ENCODE data around the gene PDAP1. TPM values are rescaled to one million over a fixed set of nuclear protein-coding genes. Genes with fewer than 3 reads are reported as not detected.

The PDAP1 gene
- total and polyA plus RNA-seq, 2 experiments from 2014 or later, result 93.1 to 134 TPM

DNA sequence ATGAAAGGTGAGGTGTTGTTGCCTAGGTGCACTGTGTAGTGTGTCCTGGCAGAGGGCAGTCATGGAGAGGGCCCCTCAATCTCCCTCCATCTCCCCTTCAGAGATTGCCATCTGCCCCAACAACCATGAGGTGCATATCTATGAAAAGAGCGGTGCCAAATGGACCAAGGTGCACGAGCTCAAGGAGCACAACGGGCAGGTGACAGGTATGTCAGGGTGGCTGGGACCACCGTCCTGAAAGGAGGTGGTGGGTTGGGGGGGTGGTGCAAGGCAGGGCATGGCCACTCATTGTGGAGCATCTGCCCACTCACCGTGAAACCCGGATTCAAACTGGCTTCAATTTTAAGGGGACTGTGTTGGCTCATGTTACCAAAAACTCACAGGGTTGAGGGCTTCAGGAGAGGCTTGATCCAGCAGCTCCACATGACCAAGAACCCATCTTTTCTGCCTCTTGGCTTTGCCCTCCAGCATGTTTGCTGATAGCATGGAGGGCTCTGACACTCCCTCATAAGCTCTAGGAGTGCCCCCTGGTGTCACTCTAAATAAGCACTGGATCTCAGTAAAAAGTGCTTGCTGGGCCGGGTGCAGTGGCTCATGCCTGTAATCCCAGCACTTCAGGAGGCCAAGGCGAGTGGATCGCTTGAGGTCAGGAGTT lies 21.7 kb downstream of the PDAP1 start:
- H3K79me2 ChIP-seq (replicated peaks; ENCODE audit: insufficient read depth), result 0 out of 2 replicates have a peak, but pooled peaks cover 5% of the 10 kb centered on the region
- no peak overlapping the region for H2AFZ ChIP-seq
- no peaks in the 10 kb centered on the region for H3K36me3 ChIP-seq (ENCODE audit: insufficient read depth)
- DNase-seq (ENCODE audit: low spot score) (peak; percentile 64), ATAC-seq (peak; percentile 69)
- Mint-ChIP-seq H3K4me1 (no peaks in the 10 kb centered on the region; the same call in 2 of the 3 replicates), H3K36me3 (ENCODE audit: low read depth) (peaks cover 25% of the 10 kb centered on the region), H3K9me3 (no peaks in the 10 kb centered on the region), H3K4me3 (no peak overlapping the region), H3K27me3 (ENCODE audit: insufficient read depth, low read depth, poor library complexity) (peaks cover 8% of the 10 kb centered on the region), H3K27ac (no peak overlapping the region)
- no peaks in the 10 kb centered on the region for H3K27me3 ChIP-seq (ENCODE audit: insufficient read depth)
- H3K4me2 ChIP-seq, result no peak overlapping the region
- H3K4me3 ChIP-seq, result no peak overlapping the region
- H4K20me1 ChIP-seq (replicated peaks; ENCODE audit: insufficient read depth), result peaks cover 4% of the 10 kb centered on the region; the same call in 1 of the 2 replicates
- no peaks in the 10 kb centered on the region for H3K4me1 ChIP-seq (ENCODE audit: insufficient read depth)
- TF ChIP-seq, protein P1, sequence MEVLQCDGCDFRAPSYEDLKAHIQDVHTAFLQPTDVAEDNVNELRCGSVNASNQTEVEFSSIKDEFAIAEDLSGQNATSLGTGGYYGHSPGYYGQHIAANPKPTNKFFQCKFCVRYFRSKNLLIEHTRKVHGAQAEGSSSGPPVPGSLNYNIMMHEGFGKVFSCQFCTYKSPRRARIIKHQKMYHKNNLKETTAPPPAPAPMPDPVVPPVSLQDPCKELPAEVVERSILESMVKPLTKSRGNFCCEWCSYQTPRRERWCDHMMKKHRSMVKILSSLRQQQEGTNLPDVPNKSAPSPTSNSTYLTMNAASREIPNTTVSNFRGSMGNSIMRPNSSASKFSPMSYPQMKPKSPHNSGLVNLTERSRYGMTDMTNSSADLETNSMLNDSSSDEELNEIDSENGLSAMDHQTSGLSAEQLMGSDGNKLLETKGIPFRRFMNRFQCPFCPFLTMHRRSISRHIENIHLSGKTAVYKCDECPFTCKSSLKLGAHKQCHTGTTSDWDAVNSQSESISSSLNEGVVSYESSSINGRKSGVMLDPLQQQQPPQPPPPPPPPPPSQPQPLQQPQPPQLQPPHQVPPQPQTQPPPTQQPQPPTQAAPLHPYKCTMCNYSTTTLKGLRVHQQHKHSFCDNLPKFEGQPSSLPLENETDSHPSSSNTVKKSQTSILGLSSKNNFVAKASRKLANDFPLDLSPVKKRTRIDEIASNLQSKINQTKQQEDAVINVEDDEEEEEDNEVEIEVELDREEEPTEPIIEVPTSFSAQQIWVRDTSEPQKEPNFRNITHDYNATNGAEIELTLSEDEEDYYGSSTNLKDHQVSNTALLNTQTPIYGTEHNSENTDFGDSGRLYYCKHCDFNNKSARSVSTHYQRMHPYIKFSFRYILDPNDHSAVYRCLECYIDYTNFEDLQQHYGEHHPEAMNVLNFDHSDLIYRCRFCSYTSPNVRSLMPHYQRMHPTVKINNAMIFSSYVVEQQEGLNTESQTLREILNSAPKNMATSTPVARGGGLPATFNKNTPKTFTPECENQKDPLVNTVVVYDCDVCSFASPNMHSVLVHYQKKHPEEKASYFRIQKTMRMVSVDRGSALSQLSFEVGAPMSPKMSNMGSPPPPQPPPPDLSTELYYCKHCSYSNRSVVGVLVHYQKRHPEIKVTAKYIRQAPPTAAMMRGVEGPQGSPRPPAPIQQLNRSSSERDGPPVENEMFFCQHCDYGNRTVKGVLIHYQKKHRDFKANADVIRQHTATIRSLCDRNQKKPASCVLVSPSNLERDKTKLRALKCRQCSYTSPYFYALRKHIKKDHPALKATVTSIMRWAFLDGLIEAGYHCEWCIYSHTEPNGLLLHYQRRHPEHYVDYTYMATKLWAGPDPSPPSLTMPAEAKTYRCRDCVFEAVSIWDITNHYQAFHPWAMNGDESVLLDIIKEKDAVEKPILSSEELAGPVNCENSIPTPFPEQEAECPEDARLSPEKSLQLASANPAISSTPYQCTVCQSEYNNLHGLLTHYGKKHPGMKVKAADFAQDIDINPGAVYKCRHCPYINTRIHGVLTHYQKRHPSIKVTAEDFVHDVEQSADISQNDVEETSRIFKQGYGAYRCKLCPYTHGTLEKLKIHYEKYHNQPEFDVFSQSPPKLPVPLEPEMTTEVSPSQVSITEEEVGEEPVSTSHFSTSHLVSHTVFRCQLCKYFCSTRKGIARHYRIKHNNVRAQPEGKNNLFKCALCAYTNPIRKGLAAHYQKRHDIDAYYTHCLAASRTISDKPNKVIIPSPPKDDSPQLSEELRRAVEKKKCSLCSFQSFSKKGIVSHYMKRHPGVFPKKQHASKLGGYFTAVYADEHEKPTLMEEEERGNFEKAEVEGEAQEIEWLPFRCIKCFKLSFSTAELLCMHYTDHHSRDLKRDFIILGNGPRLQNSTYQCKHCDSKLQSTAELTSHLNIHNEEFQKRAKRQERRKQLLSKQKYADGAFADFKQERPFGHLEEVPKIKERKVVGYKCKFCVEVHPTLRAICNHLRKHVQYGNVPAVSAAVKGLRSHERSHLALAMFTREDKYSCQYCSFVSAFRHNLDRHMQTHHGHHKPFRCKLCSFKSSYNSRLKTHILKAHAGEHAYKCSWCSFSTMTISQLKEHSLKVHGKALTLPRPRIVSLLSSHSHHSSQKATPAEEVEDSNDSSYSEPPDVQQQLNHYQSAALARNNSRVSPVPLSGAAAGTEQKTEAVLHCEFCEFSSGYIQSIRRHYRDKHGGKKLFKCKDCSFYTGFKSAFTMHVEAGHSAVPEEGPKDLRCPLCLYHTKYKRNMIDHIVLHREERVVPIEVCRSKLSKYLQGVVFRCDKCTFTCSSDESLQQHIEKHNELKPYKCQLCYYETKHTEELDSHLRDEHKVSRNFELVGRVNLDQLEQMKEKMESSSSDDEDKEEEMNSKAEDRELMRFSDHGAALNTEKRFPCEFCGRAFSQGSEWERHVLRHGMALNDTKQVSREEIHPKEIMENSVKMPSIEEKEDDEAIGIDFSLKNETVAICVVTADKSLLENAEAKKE (CRISPR knock-in tag; IDR thresholded peaks at IDR 0.05), result no peak
- TF ChIP-seq, protein P2, sequence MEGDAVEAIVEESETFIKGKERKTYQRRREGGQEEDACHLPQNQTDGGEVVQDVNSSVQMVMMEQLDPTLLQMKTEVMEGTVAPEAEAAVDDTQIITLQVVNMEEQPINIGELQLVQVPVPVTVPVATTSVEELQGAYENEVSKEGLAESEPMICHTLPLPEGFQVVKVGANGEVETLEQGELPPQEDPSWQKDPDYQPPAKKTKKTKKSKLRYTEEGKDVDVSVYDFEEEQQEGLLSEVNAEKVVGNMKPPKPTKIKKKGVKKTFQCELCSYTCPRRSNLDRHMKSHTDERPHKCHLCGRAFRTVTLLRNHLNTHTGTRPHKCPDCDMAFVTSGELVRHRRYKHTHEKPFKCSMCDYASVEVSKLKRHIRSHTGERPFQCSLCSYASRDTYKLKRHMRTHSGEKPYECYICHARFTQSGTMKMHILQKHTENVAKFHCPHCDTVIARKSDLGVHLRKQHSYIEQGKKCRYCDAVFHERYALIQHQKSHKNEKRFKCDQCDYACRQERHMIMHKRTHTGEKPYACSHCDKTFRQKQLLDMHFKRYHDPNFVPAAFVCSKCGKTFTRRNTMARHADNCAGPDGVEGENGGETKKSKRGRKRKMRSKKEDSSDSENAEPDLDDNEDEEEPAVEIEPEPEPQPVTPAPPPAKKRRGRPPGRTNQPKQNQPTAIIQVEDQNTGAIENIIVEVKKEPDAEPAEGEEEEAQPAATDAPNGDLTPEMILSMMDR (conservative IDR thresholded peaks at IDR 0.05; ENCODE audit: low read depth in 2 of 2), result peak; percentile 45 to 72
- H3K27ac ChIP-seq (ENCODE audit: low read depth), result no peak overlapping the region
- H3K9me2 ChIP-seq (ENCODE audit: insufficient read depth), result no peaks in the 10 kb centered on the region
- H3F3A ChIP-seq (replicated peaks; ENCODE audit: low read depth), result peaks cover 2% of the 10 kb centered on the region; the same call in 1 of the 2 replicates
